ENCODE data around the gene ZBTB12. TPM values are rescaled to one million over a fixed set of nuclear protein-coding genes. Genes with fewer than 3 reads are reported as not detected.
"Not testable (repeated sequence)": the region's sequence is repeated elsewhere in the genome, so short reads cannot be mapped to it uniquely, and the experiment has no call there.

The ZBTB12 gene
- total and polyA plus RNA-seq, 2 of the 8 experiments (the other 6 are each of a cell fraction or from before 2014, with no cell fraction given) = 20.7 to 40.8 TPM

DNA sequence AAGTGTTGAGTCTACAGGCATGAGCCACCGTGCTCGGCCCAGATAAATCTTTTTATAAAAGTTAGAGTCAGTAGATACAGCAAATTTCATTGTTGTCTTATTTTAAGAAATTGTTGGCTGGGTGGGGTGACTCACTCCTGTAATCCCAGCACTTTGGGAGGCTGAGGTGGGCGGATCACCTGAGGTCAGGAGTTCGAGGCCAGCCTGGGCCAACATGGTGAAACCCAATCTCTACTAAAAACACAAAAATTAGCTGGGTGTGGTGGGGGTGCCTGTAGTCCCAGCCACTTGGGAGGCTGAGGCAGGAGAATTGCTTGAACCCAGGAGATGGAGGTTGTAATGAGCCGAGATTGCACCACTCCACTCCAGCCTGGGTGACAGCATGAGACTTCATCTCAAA is 6.4 kb upstream of the ZBTB12 start:
- not testable (repeated sequence) for H4K5ac ChIP-seq (ENCODE audit: insufficient read length, low read depth, low read length); H2BK120ac ChIP-seq (replicated peaks; ENCODE audit: low read depth, low read length); H3K14ac ChIP-seq (ENCODE audit: insufficient read length); H4K20me1 ChIP-seq (replicated peaks in 1 of 2; ENCODE audit: control insufficient read depth in 1 of 2, insufficient read depth in 2 of 2, low read length in 2 of 2); H2AK5ac ChIP-seq (ENCODE audit: low read depth, low read length); H3K56ac ChIP-seq (replicated peaks; ENCODE audit: insufficient read length, low read depth, low read length); H4K8ac ChIP-seq (ENCODE audit: extremely low read depth, insufficient read depth, low read length); H2BK20ac ChIP-seq (ENCODE audit: low read length); H3K4me2 ChIP-seq (ENCODE audit: insufficient read depth in 1 of 2, low read depth in 2 of 2, low read length in 2 of 2); H3K23ac ChIP-seq (ENCODE audit: insufficient read length); H3K36me3 ChIP-seq (ENCODE audit: control insufficient read depth in 2 of 4, insufficient read depth in 4 of 4, low read length in 3 of 4); H3K79me2 ChIP-seq (ENCODE audit: control insufficient read depth in 1 of 2, insufficient read depth in 2 of 2, low read length in 2 of 2); H3K4ac ChIP-seq (replicated peaks; ENCODE audit: insufficient read length, low read depth, low read length); H4K91ac ChIP-seq (replicated peaks; ENCODE audit: insufficient read length, low read length); H3K23me2 ChIP-seq (ENCODE audit: low read depth, low read length); H3K9ac ChIP-seq (replicated peaks in 1 of 4; ENCODE audit: extremely low read depth in 1 of 4, low read depth in 3 of 4, low read length in 3 of 4); H3K27ac ChIP-seq (ENCODE audit: low read depth, low read length); FAIRE-seq; H3K4me3 ChIP-seq (ENCODE audit: extremely low read depth in 1 of 4, insufficient read depth in 2 of 4, low read depth in 3 of 4, low read length in 4 of 4); H3K79me1 ChIP-seq (ENCODE audit: low read depth, low read length); H2BK5ac ChIP-seq (ENCODE audit: low read depth, low read length); H3K18ac ChIP-seq (ENCODE audit: extremely low read depth, low read length); H2BK12ac ChIP-seq (ENCODE audit: low read depth, low read length); H2AFZ ChIP-seq (ENCODE audit: low read length); H3K4me1 ChIP-seq (replicated peaks in 1 of 4; ENCODE audit: control insufficient read depth in 3 of 4, insufficient read depth in 4 of 4, low read length in 3 of 4); H3K27me3 ChIP-seq (replicated peaks in 1 of 4; ENCODE audit: control insufficient read depth in 3 of 4, extremely low read depth in 1 of 4, insufficient read depth in 3 of 4, low read length in 3 of 4); DNase-seq (ENCODE audit: low read depth in 1 of 2, low spot score in 2 of 2); H2BK15ac ChIP-seq (ENCODE audit: low read length); H3K9me3 ChIP-seq (ENCODE audit: insufficient read depth in 2 of 2, low read depth in 1 of 2, low read length in 1 of 2)
- ChIA-PET POLR2A (ENCODE audit: partially characterized antibody) (interaction anchor here (0.6 to 1.5 kb wide), 4 partner anchors 15 to 192 kb away, joined by 3 to 4 read pairs (median 3); no protein-coding TSS in a partner anchor), CTCF (ENCODE audit: partially characterized antibody) (interaction anchor here (0.6 to 1.4 kb wide), 4 partner anchors 8 to 312 kb away, joined by 3 to 5 read pairs (median 4); no protein-coding TSS in a partner anchor)
- 91% methylated on average over 5 of the region's 5 CpGs; no CpG with 5 or more reads in 1 of the 2 experiments for WGBS, 2 experiments (ENCODE audit: extremely low coverage in 1 of 2, insufficient coverage in 1 of 2, insufficient read length in 1 of 2, insufficient replicate concordance in 2 of 2, low coverage in 1 of 2, low lambda C conversion rate in 2 of 2, missing lambda C conversion rate in 1 of 2)
